ENCODE measurements around the gene LRP1B.

DNA sequence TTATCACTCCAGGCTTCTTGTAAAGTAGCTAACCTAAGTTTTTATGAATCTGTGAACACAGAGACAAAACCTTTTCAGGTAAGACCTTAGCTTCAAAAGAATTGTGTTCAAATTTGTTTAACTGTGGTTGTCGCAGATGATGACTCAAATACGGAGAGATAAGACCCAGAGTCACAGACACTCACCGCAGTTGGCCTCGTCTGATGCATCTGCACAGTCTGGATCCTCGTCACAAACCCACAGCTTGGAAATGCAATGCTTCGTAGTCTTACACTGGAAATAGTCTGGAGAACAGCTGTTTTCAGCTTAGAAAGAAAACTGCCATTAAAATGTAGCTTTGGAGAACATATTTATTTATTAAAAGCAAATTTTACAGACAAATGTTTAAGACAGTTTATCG, 1688.5 kb downstream of the LRP1B start:
- TF ChIP-seq, protein P1, sequence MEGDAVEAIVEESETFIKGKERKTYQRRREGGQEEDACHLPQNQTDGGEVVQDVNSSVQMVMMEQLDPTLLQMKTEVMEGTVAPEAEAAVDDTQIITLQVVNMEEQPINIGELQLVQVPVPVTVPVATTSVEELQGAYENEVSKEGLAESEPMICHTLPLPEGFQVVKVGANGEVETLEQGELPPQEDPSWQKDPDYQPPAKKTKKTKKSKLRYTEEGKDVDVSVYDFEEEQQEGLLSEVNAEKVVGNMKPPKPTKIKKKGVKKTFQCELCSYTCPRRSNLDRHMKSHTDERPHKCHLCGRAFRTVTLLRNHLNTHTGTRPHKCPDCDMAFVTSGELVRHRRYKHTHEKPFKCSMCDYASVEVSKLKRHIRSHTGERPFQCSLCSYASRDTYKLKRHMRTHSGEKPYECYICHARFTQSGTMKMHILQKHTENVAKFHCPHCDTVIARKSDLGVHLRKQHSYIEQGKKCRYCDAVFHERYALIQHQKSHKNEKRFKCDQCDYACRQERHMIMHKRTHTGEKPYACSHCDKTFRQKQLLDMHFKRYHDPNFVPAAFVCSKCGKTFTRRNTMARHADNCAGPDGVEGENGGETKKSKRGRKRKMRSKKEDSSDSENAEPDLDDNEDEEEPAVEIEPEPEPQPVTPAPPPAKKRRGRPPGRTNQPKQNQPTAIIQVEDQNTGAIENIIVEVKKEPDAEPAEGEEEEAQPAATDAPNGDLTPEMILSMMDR (IDR thresholded peaks at IDR 0.05) = no peak
- no peak for TF ChIP-seq POLR2AphosphoS5 (IDR thresholded peaks at IDR 0.05)
